HG02938 (cell line): ENCODE results near the gene SIDT1.
A peak's percentile ranks its signal among the peaks of the same experiment; 100 is the strongest.

ENCODE experiments used
- ATAC-seq: cut with Tn5 transposase; IDR thresholded peaks from one replicate; pipeline ENCODE4 v1.9.1; 2021; ENCODE audit warnings: mild to moderate bottlenecking, moderate library complexity; ENCODE audit not compliant: unreplicated experiment

SIDT1 gene

DNA sequence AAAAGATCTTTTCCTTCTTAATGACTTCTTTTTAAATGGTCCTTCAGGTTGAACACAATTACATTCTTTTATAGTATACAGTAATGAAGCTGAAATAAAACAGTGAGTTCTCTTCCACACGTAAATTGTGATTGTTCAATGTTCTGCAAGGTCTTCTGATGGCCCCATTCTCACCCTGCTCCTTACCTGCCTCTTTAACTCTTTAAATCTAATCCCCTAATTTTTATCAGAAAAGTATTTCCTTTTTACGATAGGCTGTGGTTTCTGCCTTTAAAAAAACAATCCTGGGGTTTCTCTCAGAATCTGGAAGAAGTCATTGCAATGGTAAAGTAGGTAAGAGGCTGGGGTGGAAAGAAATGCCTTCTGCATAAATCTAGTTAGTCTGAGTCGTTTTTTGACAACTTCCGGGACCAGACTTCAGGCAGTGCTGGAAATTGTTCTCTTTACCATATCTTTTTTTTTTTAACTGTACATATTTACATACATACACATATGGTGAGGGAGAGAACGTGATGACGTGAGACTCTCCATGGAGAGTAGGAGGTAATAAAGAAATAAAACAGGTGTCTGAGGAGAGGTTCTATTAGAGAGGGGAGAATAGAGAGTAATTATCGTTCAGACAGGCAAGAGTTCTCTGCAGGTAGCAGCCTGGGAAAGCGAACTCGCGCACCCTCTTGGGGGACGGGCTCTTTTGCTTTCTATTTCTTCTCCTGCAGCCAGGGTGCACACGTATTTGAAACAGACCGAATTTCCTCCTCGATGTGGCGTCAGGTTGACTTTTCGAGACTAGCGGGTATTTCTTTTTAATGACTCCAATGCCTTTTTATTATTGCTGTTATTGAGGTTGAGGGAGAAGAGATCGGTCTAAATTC is at the start of gene SIDT1:
Gene SIDT1, plus strand, starts transcription at position 730 of the 872 bp plus-strand sequence. CDS start 467 bp downstream, outside the sequence.
- ATAC-seq: peak; percentile 67

GRCh38 chr3:113485161-113485609 is 47.2 kb upstream of the SIDT1 start:
- ATAC-seq: no peak

DNA sequence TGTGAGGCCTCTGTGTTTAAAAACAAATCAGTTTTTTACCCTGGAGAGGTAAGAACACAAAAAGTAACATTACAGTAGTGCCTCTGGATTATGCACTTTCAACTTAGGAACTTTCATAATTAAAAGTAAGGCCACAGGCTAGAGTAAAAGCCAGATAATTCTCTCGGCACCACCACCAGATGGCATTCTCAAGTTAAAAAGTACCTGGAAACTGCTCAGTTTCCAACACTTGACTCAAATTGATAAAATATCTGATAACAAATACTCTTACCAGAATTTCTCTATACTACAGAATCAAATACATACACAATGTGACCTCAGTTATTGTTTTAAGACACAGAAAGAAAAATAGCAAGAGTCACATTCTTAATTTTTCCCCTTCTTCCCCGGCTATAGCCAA is 37.3 kb upstream of the SIDT1 start:
- peak; percentile 55 for ATAC-seq

DNA sequence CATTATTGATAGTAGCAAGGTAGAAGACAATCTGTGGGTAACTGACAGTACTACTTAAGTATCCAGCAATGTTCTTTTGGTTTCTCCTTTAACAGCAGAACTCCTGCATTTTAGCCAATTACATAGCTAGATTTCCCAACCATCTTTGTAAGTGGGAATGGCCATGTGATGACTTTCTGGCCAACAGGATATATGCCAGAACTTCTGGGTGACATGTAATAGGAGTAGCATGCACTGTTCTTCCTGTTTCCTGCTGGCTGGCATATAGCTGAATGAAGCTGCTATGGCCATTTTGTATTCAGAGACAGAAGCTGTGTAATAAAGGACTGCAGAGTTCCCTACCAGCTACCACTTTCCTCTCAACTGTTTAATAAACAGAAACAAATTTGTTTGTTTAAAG is 35.4 kb upstream of the SIDT1 start:
- no peak for ATAC-seq

DNA sequence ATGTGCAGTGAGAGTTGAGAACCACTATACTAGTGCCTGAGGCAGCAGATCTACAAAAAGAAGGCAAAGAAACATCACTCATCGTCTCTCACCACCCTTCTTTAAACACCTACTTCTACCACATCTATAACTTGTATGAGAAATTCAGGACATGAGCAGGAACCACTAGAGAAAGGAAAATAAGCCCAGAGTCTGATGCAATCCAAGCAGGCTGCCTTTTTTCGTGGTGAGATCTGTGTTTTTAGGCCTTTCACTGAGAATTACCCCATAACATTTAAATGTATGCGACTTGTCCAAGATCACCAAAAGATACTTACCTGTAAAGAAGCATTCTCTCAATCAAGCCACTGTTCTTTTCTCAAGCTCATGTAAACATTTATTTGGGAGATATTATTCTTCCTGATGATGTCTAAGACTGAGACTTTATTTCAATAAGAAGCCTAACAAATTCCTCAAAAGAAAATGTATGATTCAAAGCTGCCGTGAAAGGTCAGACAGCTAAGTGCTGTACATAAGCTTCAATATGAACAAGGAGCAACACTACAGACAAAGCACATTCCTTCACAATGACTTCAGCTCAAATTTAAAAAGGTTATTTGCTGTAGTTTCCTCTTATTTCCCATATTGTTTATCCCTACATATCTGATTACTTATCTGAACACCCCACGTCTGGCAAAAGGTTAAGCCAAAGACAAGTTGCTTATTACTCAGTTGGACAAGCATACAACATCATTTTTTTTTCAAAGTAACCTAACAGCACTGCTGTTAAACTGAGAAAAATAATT is 33.9 kb upstream of the SIDT1 start:
- no peak for ATAC-seq

DNA sequence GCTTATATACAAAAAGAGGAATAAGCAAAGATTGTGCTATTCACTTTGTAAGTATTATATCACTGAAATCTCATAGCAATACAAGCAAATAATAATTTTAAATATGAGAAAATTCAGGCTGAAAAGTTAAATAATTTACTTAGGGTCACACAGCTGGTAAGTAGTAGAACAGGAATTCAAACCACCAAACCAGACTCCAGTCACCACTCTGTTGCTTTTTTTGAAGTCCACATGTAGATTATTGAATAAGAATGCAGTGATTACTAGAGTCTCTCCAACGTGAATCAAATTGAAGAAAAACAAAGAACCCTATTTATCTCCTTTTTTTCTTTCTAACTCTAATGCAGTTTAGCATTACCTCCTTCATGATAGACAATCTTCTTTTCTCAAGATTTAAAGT is 33.3 kb upstream of the SIDT1 start:
- no peak for ATAC-seq

GRCh38 chr3:113501597-113501996 is 30.8 kb upstream of the SIDT1 start:
- ATAC-seq: no peak

DNA sequence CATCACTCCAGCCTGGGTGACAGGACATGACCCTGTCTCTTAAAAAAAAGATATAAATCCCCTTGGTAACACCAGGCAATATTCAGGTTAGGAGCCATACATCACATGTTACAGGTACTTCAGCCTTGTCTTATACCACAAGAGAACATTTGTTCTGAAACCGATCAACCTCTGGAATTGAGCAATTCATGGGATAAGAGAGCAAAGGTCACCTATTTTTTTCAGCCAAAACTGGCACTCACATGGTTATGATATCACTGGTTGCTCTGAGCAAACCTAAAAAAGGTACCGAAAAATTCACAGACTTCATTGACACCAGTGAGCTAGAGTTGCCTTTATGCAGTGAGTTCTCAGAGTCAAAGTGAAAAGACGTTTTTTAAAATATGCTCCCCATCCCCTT is 26.5 kb upstream of the SIDT1 start:
- no peak for ATAC-seq

- no peak for ATAC-seq
Observed at GRCh38 chr3:113507501-113508067, 24.8 kb upstream of the SIDT1 start.

DNA sequence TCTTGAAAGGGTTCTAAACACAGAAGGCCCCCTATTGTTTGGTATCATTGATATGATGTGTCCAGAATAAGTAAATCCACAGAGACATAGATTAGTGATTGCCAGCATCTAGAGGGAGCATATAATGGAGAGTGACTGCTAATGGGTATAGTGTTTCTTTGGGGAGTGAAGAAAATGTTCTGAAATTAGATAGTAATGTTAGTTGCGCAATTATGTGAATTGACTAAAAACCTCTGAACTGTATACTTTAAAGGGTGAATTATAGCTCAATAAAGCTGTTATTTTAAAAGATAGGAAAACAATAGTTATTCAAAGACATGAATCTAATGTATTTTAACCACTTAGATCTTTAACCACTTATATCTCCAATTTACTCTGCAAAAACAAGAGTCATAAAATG is 23.4 kb upstream of the SIDT1 start:
- ATAC-seq: no peak

DNA sequence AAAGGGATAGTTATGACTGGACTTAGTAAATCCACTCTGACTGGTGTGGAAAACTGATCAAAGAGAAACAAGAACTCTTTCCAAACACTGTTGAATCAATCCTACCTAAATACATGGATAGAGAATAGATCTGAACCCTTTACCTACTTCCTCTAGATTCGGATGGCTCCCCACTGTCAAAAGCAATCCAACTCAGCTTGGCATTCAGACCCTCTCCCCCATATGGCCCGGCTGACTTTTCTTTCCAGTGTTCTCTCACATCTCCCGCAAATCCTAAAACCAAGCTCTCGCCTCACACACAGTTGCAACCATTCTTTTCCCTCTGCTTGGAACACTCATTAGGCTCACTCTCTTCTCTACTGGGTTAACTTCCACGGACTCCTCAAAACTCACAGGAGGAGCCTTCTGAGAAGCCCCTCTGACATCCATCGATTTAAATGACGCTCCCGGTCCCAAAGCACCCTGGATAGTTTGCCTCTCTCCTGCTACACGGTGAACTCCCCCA is 18.0 kb upstream of the SIDT1 start:
- ATAC-seq: peak; percentile 5

DNA sequence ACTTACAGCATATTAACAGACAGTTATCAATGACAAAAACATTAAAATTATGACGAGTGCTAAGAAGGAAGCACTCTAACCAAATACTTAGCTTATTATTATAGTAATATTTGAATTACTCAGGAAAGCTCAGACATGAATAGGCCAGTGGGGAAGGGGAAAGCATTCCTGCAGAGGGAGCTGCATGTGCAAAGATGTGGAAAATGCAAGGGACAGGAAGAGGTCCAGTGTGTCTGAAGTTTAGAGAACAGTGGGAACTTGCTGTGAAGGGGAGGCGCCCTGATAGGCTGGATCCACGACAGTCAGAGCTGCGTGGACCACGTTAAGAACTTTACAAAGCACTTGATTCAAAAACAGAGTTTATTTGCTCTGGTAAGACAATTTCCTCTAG is 16.2 kb upstream of the SIDT1 start:
- ATAC-seq: no peak

GRCh38 chr3:113521981-113522380 is 10.4 kb upstream of the SIDT1 start:
- no peak for ATAC-seq

DNA sequence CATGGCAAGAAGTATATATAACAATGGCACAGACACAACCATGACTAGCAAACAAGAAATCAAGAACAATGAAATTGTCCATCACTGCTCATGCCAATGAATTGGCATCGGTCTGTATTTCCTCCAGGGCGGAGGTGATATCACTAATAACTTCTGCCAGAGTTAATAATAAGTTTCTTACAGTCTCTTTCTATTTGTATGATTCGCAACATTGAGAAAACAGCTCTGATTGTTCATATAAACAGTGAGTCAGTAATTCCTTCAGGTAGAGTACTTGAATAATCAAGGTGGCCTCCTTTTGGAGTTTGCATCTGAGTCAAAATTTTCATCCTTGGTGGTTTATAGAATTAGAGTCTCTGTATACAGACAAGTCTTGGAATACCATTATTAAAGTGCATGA is 9.1 kb upstream of the SIDT1 start:
- ATAC-seq: no peak

DNA sequence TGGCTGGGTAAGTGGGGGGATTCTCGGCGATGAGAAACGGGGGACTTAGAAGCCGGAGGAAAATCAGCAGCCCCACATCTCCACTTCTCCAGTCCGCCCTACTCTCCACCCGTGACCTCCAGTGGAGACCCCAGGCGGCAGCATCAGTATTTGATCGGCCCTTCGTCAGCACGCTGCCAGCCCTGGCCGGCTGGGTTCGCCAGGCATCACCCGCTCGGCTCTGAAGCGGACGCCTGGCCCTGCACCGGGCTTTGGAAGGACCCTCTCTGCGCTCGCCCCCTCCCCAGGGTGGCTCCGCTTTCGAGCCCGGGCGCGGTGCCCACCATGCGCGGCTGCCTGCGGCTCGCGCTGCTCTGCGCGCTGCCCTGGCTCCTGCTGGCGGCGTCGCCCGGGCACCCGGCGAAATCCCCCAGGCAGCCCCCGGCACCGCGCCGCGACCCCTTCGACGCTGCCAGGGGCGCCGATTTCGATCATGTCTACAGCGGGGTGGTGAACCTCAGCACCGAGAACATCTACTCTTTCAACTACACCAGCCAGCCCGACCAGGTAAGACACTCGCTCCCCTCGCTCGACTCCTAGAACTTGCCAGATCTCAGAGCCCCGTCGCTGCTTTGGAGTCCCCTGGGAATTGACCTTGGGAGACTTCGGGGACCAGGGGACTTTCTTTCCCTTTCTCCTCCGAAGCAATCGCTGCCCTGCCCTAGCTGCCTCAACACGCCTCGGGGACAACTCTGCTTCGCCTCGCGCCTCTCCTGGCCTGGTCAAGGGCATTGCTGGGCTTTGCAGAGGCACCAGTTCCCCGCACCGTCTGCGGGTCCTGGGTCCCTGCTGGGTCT is 561 bp downstream of the SIDT1 start:
- ATAC-seq: peak; percentile 29

GRCh38 chr3:113533534-113533892 is 1.2 kb downstream of the SIDT1 start:
- peak; percentile 25 for ATAC-seq

GRCh38 chr3:113534365-113534764 is 2.0 kb downstream of the SIDT1 start:
- ATAC-seq: no peak

DNA sequence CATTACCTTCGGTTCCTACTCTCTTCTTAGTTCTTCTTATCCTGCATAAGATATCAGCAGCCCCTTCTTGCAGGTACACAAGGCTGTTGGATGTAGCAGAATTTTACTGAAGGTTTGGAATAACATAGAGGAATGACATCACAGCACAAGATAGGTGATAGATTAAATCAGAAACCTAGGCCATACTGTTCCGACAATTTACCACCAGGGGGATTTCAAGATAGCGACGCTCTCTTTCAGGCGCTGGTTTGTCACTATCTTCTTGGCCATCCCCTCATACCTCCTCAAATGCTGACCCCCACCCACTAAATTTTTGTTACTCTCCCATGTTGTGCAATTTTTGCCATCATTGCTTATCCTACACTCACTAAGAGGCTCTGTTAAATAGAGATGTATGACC is 3.5 kb downstream of the SIDT1 start:
- ATAC-seq: no peak

GRCh38 chr3:113536627-113537101 is 4.3 kb downstream of the SIDT1 start:
- no peak for ATAC-seq

- ATAC-seq: no peak
Observed at GRCh38 chr3:113537155-113537554, 4.8 kb downstream of the SIDT1 start.
